ENCODE data around the gene ASCC1.

- TF ChIP-seq ZNF114 (CRISPR knock-in tag; IDR thresholded peaks at IDR 0.05) = no peak
- TF ChIP-seq POLR2AphosphoS5 (IDR thresholded peaks at IDR 0.05; ENCODE audit: low read depth) = no peak
- no peak for TF ChIP-seq CTCF (conservative IDR thresholded peaks at IDR 0.05; ENCODE audit: low read depth in 2 of 2)
- TF ChIP-seq ZNF331 (CRISPR knock-in tag; IDR thresholded peaks at IDR 0.05; ENCODE audit: low read depth) = no peak
- TF ChIP-seq EZH2 (IDR thresholded peaks at IDR 0.05; ENCODE audit: low read depth, unreplicated experiment) = no peak
- no peak for TF ChIP-seq EZH2phosphoT487 (IDR thresholded peaks at IDR 0.05; ENCODE audit: unreplicated experiment)
- TF ChIP-seq, protein P1, sequence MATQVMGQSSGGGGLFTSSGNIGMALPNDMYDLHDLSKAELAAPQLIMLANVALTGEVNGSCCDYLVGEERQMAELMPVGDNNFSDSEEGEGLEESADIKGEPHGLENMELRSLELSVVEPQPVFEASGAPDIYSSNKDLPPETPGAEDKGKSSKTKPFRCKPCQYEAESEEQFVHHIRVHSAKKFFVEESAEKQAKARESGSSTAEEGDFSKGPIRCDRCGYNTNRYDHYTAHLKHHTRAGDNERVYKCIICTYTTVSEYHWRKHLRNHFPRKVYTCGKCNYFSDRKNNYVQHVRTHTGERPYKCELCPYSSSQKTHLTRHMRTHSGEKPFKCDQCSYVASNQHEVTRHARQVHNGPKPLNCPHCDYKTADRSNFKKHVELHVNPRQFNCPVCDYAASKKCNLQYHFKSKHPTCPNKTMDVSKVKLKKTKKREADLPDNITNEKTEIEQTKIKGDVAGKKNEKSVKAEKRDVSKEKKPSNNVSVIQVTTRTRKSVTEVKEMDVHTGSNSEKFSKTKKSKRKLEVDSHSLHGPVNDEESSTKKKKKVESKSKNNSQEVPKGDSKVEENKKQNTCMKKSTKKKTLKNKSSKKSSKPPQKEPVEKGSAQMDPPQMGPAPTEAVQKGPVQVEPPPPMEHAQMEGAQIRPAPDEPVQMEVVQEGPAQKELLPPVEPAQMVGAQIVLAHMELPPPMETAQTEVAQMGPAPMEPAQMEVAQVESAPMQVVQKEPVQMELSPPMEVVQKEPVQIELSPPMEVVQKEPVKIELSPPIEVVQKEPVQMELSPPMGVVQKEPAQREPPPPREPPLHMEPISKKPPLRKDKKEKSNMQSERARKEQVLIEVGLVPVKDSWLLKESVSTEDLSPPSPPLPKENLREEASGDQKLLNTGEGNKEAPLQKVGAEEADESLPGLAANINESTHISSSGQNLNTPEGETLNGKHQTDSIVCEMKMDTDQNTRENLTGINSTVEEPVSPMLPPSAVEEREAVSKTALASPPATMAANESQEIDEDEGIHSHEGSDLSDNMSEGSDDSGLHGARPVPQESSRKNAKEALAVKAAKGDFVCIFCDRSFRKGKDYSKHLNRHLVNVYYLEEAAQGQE (IDR thresholded peaks at IDR 0.05; ENCODE audit: unreplicated experiment) = no peak
- TF ChIP-seq CREB1 (CRISPR knock-in tag; IDR thresholded peaks at IDR 0.05; ENCODE audit: low read depth) = no peak
- TF ChIP-seq ETS1 (IDR thresholded peaks at IDR 0.05) = no peak
Measured at GRCh38 chr10:72089618-72090017, 126.5 kb downstream of the ASCC1 start.

All from GM23338 (cell line).